ENCODE measurements around the gene FIGN.

Gene FIGN

DNA sequence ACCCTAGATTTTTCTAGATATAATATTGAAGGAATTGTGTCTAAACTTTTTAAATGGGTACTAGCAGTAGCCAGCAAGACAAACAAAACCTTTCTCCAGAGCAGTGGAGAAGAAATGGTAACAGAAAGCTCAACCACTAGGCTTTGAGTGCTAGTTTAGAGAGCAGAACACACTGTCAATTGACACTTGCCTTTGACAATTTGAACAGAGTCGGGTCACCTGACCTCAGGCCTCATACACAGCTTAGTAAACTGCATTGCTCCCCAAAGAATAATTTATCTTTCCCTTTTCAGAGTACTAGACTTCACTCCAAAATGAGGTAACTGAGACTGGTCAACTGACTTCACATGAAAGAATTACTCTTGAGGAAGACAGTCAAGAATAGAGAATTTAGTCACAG, 48.6 kb downstream of the FIGN start:
- no peaks in the 10 kb centered on the region for H3K36me3 ChIP-seq
- H3K9me3 ChIP-seq: no peaks in the 10 kb centered on the region
- no peaks in the 10 kb centered on the region for H3K27me3 ChIP-seq
- TF ChIP-seq, protein P1, sequence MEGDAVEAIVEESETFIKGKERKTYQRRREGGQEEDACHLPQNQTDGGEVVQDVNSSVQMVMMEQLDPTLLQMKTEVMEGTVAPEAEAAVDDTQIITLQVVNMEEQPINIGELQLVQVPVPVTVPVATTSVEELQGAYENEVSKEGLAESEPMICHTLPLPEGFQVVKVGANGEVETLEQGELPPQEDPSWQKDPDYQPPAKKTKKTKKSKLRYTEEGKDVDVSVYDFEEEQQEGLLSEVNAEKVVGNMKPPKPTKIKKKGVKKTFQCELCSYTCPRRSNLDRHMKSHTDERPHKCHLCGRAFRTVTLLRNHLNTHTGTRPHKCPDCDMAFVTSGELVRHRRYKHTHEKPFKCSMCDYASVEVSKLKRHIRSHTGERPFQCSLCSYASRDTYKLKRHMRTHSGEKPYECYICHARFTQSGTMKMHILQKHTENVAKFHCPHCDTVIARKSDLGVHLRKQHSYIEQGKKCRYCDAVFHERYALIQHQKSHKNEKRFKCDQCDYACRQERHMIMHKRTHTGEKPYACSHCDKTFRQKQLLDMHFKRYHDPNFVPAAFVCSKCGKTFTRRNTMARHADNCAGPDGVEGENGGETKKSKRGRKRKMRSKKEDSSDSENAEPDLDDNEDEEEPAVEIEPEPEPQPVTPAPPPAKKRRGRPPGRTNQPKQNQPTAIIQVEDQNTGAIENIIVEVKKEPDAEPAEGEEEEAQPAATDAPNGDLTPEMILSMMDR (IDR thresholded peaks at IDR 0.05; ENCODE audit: low read depth, low read length): no peak
- H3K4me1 ChIP-seq: no peaks in the 10 kb centered on the region
- DNase-seq: no peak
- H3K4me3 ChIP-seq (ENCODE audit: low read depth, low read length): no peak overlapping the region

DNA sequence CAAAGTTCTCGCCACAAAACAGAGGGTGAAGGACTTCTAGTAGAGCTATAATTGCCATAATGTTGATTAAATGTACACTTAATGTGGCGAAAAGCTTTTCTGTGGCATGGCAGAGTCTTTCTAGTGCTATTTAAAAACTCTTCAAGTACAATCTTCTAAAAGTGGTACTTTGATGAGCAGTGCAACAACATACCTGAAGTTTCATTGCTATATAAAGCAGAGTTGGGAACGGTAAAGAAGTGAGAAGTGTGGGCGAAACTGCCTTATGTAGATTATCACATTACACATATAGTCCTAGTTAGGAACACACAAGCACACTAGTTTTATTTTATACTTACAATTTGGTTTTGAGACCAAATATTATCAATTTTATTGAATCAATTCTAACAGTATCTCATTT, 49.5 kb downstream of the FIGN start:
- H3K4me1 ChIP-seq: no peaks in the 10 kb centered on the region
- no peaks in the 10 kb centered on the region for H3K9me3 ChIP-seq
- no peaks in the 10 kb centered on the region for H3K36me3 ChIP-seq
- H3K27me3 ChIP-seq: no peaks in the 10 kb centered on the region
- DNase-seq: no peak
- TF ChIP-seq, protein P1 (IDR thresholded peaks at IDR 0.05; ENCODE audit: low read depth, low read length): no peak
- H3K4me3 ChIP-seq (ENCODE audit: low read depth, low read length): no peak overlapping the region

DNA sequence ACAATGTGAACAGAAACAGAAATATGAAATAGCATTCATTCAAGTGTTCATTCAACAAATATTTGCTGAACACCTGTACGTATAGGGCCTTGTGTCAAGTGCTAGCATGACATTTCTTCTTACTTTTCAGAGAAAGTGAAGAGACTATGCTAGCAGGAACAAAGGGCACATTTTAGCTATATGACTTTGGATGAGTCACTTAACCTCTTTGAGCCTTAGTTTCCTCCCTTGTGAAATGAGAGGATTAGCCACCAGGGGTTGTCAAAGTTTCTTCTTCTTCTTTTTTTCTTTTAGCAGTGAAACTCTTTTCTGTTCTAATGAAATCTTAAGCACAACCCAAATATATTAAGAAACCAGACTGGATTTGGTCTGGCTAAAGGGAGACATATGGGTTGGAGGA, 53.1 kb downstream of the FIGN start:
- DNase-seq: no peak
- no peak overlapping the region for H3K4me3 ChIP-seq (ENCODE audit: low read depth, low read length)

DNA sequence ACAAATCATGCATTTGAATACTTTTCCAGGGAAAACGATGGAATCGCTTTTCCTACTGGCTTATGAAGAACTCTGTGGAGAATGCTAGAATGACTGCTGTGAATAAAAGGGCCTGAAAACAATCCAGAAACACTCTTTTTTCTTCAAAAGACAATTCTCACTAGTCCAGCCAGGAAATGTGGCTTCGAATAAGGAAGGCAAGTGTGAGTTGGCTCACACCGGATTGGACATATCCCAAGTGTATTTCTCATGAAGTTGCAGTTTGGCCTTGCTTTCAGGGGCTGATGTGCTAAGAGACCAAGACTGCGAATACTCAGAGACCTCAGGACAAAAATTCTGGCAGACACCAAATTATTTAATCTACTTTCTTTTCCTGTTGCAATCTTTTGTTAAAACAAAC, 54.1 kb downstream of the FIGN start:
- H3K9me3 ChIP-seq: no peaks in the 10 kb centered on the region
- DNase-seq: no peak
- H3K27me3 ChIP-seq: no peaks in the 10 kb centered on the region
- H3K4me1 ChIP-seq: no peaks in the 10 kb centered on the region
- no peaks in the 10 kb centered on the region for H3K36me3 ChIP-seq
- no peak overlapping the region for H3K4me3 ChIP-seq (ENCODE audit: low read depth, low read length)
- TF ChIP-seq, protein P1 (IDR thresholded peaks at IDR 0.05; ENCODE audit: low read depth, low read length): no peak

More for the DNA sequence above, 53.1 kb downstream of the FIGN start:
- no peaks in the 10 kb centered on the region for H3K4me1 ChIP-seq
- no peaks in the 10 kb centered on the region for H3K27me3 ChIP-seq
- no peaks in the 10 kb centered on the region for H3K9me3 ChIP-seq
- TF ChIP-seq, protein P1 (IDR thresholded peaks at IDR 0.05; ENCODE audit: low read depth, low read length): no peak
- no peaks in the 10 kb centered on the region for H3K36me3 ChIP-seq

DNA sequence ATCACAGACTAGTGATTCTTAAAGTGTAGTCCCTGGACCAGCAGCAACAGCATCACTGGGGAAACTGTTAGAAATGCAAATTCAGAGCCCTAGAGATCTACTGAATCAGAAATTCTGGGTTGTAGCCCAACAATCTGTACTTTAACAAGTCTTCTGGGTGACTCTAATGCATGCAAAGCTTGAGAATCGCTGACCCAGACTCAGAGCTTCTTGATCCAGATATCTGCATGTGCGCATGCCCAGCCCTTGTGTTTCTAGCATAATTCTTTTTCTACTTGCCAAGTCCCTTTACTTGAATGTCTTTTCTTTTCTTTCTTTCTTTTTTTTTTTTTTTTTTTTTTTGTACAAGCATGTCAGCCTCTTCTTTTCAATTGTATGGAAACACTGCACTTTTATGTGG, 60.4 kb downstream of the FIGN start:
- no peaks in the 10 kb centered on the region for H3K9me3 ChIP-seq
- no peak for DNase-seq
- TF ChIP-seq, protein P1 (IDR thresholded peaks at IDR 0.05; ENCODE audit: low read depth, low read length): no peak
- H3K4me3 ChIP-seq (ENCODE audit: low read depth, low read length): no peak overlapping the region
- H3K4me1 ChIP-seq: no peaks in the 10 kb centered on the region
- no peaks in the 10 kb centered on the region for H3K27me3 ChIP-seq
- H3K36me3 ChIP-seq: no peaks in the 10 kb centered on the region

GRCh38 chr2:163673522-163673921, 62.3 kb downstream of the FIGN start:
- Histone ChIP-seq H3K9me3 (no peaks in the 10 kb centered on the region), H3K36me3 (no peaks in the 10 kb centered on the region), H3K4me3 (ENCODE audit: low read depth, low read length) (no peak overlapping the region), H3K27me3 (no peaks in the 10 kb centered on the region), H3K4me1 (no peaks in the 10 kb centered on the region)
- DNase-seq: no peak
- TF ChIP-seq, protein P1 (IDR thresholded peaks at IDR 0.05; ENCODE audit: low read depth, low read length): no peak
